G401.6 (cell line): ENCODE results near the gene MYO5A.
"Not testable (repeated sequence)": the region's sequence is repeated elsewhere in the genome, so short reads cannot be mapped to it uniquely, and the experiment has no call there.

Experiments
- FAIRE-seq: peaks from 2 replicates; lab custom pipeline; 2012; peaks lifted over from hg19 to GRCh38; lab: Jason Lieb, UNC

The MYO5A gene

GRCh38 chr15:52528564-52529340 is at the start of gene MYO5A:
Gene MYO5A, minus strand, starts transcription at chr15:52528880. Its CDS starts 74 bp downstream, at chr15:52528806.
- no peak for FAIRE-seq

DNA sequence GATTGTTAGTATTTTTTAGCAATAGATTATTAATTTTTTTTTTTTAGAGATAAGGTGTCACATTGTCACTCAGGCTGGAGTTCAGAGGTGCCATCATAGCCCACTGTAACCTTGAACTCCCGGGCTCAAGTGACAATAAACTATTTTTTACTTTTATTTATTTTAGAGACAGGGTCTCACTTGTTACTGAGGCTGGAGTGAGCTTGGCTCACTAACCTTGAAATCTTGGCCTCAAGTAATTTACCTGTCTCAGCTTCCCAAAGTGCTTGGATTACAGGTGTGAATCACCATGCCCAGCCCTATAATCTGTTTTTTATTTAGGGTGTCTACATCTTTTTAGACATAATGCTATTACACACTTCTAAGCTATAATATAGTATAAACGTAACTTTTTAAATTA is 48.0 kb upstream of the MYO5A start:
- no peak for FAIRE-seq

- not testable (repeated sequence) for FAIRE-seq
Observed at GRCh38 chr15:52575573-52575972, 46.9 kb upstream of the MYO5A start.

- FAIRE-seq = no peak
Observed at GRCh38 chr15:52575072-52575471, 46.4 kb upstream of the MYO5A start.

DNA sequence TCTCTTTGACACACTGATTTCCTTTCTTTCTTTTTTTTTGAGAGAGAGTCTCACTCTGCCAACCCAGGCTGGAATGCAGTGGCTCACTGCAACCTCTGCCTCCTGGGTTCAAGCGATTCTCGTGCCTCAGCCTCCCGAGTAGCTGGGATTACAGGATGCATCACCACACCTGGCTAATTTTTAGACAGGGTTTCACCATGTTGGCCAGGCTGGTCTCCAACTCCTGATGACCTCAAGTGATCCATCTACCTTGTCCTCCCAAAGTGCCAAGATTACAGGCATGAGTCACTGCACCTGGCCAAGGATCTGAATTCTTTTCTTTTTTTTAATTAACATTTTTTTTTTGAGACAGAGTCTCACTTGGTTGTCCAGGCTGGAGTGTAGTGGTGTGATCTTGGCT is 45.9 kb upstream of the MYO5A start:
- not testable (repeated sequence) for FAIRE-seq

DNA sequence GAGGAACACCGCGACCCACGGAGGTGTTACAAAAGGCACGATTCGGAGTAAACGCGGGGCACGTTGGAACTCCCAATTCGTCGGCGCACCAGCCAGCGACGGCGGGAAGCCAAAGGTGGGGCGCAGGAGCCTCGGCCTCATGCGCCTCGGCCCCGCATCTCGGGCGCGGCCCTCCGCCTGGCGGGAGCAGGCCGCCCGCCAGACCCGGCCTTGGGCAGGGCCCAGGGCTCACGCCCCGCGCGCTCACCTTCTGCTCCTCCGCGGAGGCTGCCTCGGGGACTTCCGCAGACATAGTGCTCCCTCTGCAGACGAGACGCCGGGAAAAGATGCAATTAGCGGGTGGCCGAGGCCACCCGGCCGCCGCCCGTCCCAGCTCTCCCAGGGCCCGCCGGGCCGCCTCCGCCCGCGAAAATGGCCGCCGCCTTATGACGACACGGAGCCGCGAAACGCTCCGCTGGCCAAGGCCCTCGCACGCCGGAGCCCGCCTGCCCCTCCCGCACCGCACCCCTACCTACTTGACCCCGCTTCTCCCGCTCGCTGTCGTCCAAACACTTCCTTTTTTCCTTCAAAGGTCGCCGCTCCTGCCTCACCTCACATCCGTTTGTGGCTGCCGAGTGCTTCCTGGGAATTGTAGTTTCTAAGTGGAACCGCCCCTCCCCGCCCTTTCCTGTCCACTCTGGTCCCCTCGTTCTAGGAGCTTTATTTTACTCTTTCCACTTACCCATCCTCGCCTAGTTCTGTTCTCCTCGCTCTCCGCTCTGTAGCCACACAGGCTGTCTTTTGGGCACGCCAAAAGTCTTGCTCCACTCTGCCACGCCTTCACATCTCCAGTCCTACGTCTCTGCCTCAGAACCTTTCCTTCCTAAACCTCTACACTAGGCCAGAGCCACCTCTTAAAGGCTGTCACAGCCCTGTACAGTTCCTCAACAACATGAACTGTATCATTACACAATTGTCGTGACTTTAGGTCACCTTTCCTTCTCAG is 40.2 kb upstream of the MYO5A start, which contains the start of gene ARPP19:
Gene ARPP19, minus strand, starts transcription at position 430 of the 985 bp plus-strand sequence. Its CDS starts 138 bp downstream, at position 292.
- FAIRE-seq = peak; percentile 78

- FAIRE-seq = no peak
Observed at GRCh38 chr15:52567871-52568600, 39.4 kb upstream of the MYO5A start.

DNA sequence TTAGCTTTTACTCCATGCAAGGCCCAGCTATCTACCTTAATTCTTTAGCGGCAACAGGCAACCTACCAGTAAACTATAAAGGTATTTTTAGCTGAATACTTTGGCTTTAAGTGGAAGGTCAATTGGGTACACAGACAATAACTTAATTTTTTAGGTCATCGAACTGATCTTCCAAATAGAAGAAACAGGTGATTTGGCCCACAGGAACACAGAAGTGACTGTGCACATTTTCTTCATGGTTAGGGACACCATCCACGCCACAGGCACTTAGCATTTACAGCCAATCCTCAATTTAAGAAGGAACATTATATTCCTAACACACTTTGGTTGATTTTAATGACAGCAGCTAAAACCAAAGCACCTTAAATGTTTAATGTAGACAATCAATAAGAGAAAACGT is 38.2 kb upstream of the MYO5A start:
- no peak for FAIRE-seq

DNA sequence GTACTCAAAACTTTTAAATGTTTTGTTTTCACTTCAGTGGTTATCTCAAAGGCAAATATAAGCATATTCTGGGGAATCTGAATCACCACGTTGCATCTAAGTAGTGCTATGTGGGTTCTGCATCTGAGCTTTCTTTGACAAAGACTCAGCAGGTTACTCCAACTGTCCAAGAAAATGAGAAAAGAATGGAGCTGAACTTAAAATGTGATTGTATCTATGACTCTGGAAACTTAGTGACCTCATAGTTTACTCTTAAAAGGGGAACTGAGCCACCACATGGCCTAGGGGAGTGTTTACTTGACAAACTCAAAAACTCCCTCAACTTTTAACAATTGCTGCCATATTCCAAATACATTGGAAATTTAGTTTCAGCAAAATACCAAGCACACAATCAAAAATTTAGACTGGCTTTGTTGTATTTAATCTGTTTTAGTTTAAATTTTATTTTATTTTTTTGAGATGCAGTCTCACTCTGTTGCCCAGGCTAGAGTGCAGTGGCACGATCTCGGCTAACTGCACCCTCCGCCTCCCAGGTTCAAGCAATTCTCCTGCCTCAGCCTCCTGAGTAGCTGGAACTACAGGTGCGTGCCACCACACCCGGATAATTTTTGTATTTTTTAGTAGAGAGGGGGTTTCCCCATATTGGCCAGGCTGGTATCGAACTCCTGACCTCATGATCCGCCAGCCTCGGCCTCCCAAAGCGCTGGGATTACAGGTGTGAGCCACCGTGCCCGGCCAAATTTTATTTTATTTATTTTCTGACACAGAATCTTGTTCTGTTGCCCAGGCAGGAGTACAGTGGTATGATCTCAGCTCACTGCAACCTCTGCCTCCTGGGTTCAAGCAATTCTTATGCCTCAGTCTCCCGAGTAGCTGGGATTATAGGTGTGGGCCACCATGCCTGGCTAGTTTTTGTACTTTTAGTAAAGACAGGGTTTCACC is 37.0 kb upstream of the MYO5A start:
- not testable (repeated sequence) for FAIRE-seq

- FAIRE-seq = no peak
Observed at GRCh38 chr15:52563501-52564060, 34.9 kb upstream of the MYO5A start.

GRCh38 chr15:52559575-52559974 is 30.9 kb upstream of the MYO5A start:
- FAIRE-seq = no peak

GRCh38 chr15:52559022-52559421 is 30.3 kb upstream of the MYO5A start:
- no peak for FAIRE-seq

DNA sequence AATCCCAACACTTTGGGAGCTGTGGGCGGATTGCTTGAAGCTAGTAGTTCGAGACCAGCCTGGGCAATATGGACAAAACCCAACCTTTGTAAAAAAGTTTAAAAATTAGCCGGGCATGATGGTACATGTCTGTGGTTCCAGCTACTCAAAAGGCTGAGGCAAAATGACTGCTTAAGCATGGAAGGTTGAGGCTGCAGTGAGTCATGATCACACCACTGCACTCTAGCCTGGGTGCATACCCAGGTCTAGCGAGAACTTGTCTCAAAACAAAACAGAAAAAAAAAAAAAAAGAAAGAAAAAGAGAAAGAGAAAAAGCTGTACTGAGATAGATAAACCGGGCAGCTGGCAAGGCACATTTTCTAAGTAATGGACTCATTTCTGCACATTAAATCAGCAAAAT is 29.5 kb upstream of the MYO5A start:
- FAIRE-seq = no peak

- no peak for FAIRE-seq
Observed at GRCh38 chr15:52557274-52557641, 28.6 kb upstream of the MYO5A start.

- no peak for FAIRE-seq
Observed at GRCh38 chr15:52556524-52557273, 28.0 kb upstream of the MYO5A start.

DNA sequence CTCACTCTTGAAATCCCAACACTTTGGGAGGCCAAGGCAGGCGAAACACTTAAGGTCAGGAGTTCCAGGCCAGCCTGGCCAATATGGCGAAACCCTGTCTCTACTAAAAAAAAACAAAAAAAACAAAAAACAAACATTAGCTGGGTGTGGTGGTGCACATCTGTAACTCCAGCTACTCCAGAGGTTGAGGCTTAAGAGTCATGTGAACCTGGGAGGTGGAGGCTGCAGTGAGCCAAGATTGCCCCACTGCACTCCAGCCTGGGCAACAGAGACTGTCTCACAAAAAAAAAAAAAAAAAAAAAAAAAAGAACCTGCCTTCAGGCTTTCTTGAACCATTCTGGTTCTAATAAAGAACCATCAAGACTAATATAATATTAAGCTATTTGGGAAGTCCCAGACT is 23.6 kb upstream of the MYO5A start:
- no peak for FAIRE-seq

- no peak for FAIRE-seq
Observed at GRCh38 chr15:52551762-52552161, 23.1 kb upstream of the MYO5A start.

GRCh38 chr15:52551186-52551585 is 22.5 kb upstream of the MYO5A start:
- FAIRE-seq = not testable (repeated sequence)

GRCh38 chr15:52546031-52546751 is 17.5 kb upstream of the MYO5A start:
- FAIRE-seq = no peak
